WTC11 (cell line): ENCODE results near the gene P3H4. TPM values are rescaled to one million over a fixed set of nuclear protein-coding genes. Genes with fewer than 3 reads are reported as not detected.
A peak's percentile ranks its signal among the peaks of the same experiment; 100 is the strongest.

Experiments used
- ATAC-seq: fragments of 200-7000 bp; cut with Tn5 transposase; 2 replicates; pipeline ENCODE4 v1.10.0; 2021; ENCODE audit warnings: mild to moderate bottlenecking, moderate library complexity
- CTCF ChIA-PET: fragments of 300-600 bp; sonication (Branson Sonifier 250); formaldehyde crosslinking; loops from one replicate; lab custom pipeline; 2021; ENCODE audit warnings: antibody characterized with exemption; lab: Charles Lee
- POLR2A ChIA-PET: fragments of 350-600 bp; sonication (Branson Sonifier 250); formaldehyde crosslinking; loops from one replicate; lab custom pipeline; 2021; ENCODE audit warnings: antibody characterized with exemption; lab: Charles Lee
- DNase-seq: peaks from one replicate; pipeline ENCODE4 v3.0.0; 2021; ENCODE audit warnings: low spot score
- H3K27ac Mint-ChIP-seq: 2 replicates; pipeline ENCODE4 v1.8.0; 2021; ENCODE audit warnings: mixed read lengths
- H3K27me3 Mint-ChIP-seq: 2 replicates; pipeline ENCODE4 v1.8.0; 2021; ENCODE audit warnings: low read depth, mild to moderate bottlenecking, moderate library complexity, mixed read lengths
- H3K36me3 Mint-ChIP-seq: 2 replicates; pipeline ENCODE4 v1.8.0; 2021; ENCODE audit warnings: mixed read lengths
- H3K4me1 Mint-ChIP-seq: 2 replicates; pipeline ENCODE4 v1.8.0; 2022; ENCODE audit warnings: mixed read lengths
- H3K4me3 Mint-ChIP-seq: 2 replicates; pipeline ENCODE4 v1.8.0; 2021; ENCODE audit warnings: mild to moderate bottlenecking, moderate library complexity, mixed read lengths
- H3K9me3 Mint-ChIP-seq: 2 replicates; pipeline ENCODE4 v1.8.0; 2021; ENCODE audit warnings: mixed read lengths
- ATF1 ChIP-seq: sonication (generic); formaldehyde crosslinking; IDR thresholded peaks from 2 replicates; pipeline ENCODE4 v1.8.1; 2023; ENCODE audit warnings: mild to moderate bottlenecking, moderate library complexity, missing genetic modification reagents
- CREB1 ChIP-seq: sonication (generic); formaldehyde crosslinking; IDR thresholded peaks from 2 replicates; pipeline ENCODE4 v1.8.0; 2023; ENCODE audit warnings: mild to moderate bottlenecking, missing genetic modification reagents
- EMX1 ChIP-seq: fragments of 250-450 bp; sonication (Bioruptor Pico); IDR thresholded peaks from 2 replicates; pipeline ENCODE4 v1.8.0; 2021; ENCODE audit warnings: mild to moderate bottlenecking
- FOXK1 ChIP-seq: sonication (generic); formaldehyde crosslinking; IDR thresholded peaks from 2 replicates; pipeline ENCODE4 v1.8.0; 2022; ENCODE audit warnings: mild to moderate bottlenecking, moderate library complexity, missing genetic modification reagents
- FOXP1 ChIP-seq: sonication (generic); formaldehyde crosslinking; IDR thresholded peaks from 2 replicates; pipeline ENCODE4 v1.8.0; 2022; ENCODE audit warnings: missing genetic modification reagents, mild to moderate bottlenecking, moderate library complexity, borderline replicate concordance
- GABPB1 ChIP-seq: sonication (generic); formaldehyde crosslinking; IDR thresholded peaks from 2 replicates; pipeline ENCODE4 v1.8.1; 2023; ENCODE audit warnings: mild to moderate bottlenecking, missing genetic modification reagents
- GTF2I ChIP-seq: fragments of 250-450 bp; sonication (Bioruptor Pico); conservative IDR thresholded peaks from 2 replicates; pipeline ENCODE4 v1.4.0; 2021; ENCODE audit warnings: mild to moderate bottlenecking
- IRF2 ChIP-seq: sonication (generic); formaldehyde crosslinking; IDR thresholded peaks from 2 replicates; pipeline ENCODE4 v1.8.0; 2022; ENCODE audit warnings: low read depth, missing genetic modification reagents, borderline replicate concordance
- NFYB ChIP-seq: sonication (generic); formaldehyde crosslinking; conservative IDR thresholded peaks from 2 replicates; pipeline ENCODE4 v1.8.0; 2022; ENCODE audit warnings: low read depth, missing genetic modification reagents
- SMAD4 ChIP-seq: sonication (generic); formaldehyde crosslinking; IDR thresholded peaks from 2 replicates; pipeline ENCODE4 v1.8.0; 2022; ENCODE audit warnings: mild to moderate bottlenecking, missing genetic modification reagents
- SOX15 ChIP-seq: fragments of 250-450 bp; sonication (Bioruptor Pico); IDR thresholded peaks from 2 replicates; pipeline ENCODE4 v1.9.0; 2021; ENCODE audit warnings: mild to moderate bottlenecking
- SP1 ChIP-seq: sonication (generic); formaldehyde crosslinking; conservative IDR thresholded peaks from 2 replicates; pipeline ENCODE4 v1.8.1; 2022; ENCODE audit warnings: missing genetic modification reagents
- TEAD1 ChIP-seq: sonication (generic); formaldehyde crosslinking; IDR thresholded peaks from 2 replicates; pipeline ENCODE4 v1.8.0; 2022; ENCODE audit warnings: mild to moderate bottlenecking, missing genetic modification reagents
- TP53 ChIP-seq: sonication (generic); formaldehyde crosslinking; IDR thresholded peaks from 2 replicates; pipeline ENCODE4 v1.8.1; 2023; ENCODE audit warnings: mild to moderate bottlenecking, missing genetic modification reagents
- ZBTB21 ChIP-seq: sonication (generic); formaldehyde crosslinking; IDR thresholded peaks from 2 replicates; pipeline ENCODE4 v1.8.1; 2023; ENCODE audit warnings: mild to moderate bottlenecking, missing genetic modification reagents, borderline replicate concordance
- ZNF219 ChIP-seq: sonication (generic); formaldehyde crosslinking; IDR thresholded peaks from 2 replicates; pipeline ENCODE4 v1.8.0; 2023; ENCODE audit warnings: missing genetic modification reagents, mild to moderate bottlenecking, borderline replicate concordance
- ZNF423 ChIP-seq: fragments of 250-450 bp; sonication (Bioruptor Pico); IDR thresholded peaks from 2 replicates; pipeline ENCODE4 v2.1.2; 2022; ENCODE audit warnings: mild to moderate bottlenecking, moderate library complexity
- ZNF671 ChIP-seq: fragments of 250-450 bp; sonication (Bioruptor Pico); IDR thresholded peaks from 2 replicates; pipeline ENCODE4 v1.8.0; 2021; ENCODE audit warnings: mild to moderate bottlenecking
- total RNA-seq: library from RNA; stranded (reverse); gene quantifications from 3 replicates; pipeline ENCODE4 v1.2.3, GENCODE V29; 2021
- TF ChIP-seq, protein P1 (sequence below): sonication (generic); formaldehyde crosslinking; IDR thresholded peaks from 2 replicates; pipeline ENCODE4 v1.8.0; 2023; ENCODE audit warnings: mild to moderate bottlenecking, missing genetic modification reagents
- TF ChIP-seq, protein P2 (sequence below): sonication (generic); formaldehyde crosslinking; IDR thresholded peaks from 2 replicates; pipeline ENCODE4 v1.8.0; 2022; ENCODE audit warnings: mild to moderate bottlenecking, missing genetic modification reagents
- TF ChIP-seq, protein P3 (sequence below): sonication (generic); formaldehyde crosslinking; conservative IDR thresholded peaks from 2 replicates; pipeline ENCODE4 v1.8.1; 2022; ENCODE audit warnings: mild to moderate bottlenecking, missing genetic modification reagents
- TF ChIP-seq, protein P4 (sequence below): sonication (generic); formaldehyde crosslinking; IDR thresholded peaks from 2 replicates; pipeline ENCODE4 v1.8.0; 2023; ENCODE audit warnings: missing genetic modification reagents
- TF ChIP-seq, protein P5 (sequence below): sonication (generic); formaldehyde crosslinking; IDR thresholded peaks from 2 replicates; pipeline ENCODE4 v1.8.1; 2023; ENCODE audit warnings: mild to moderate bottlenecking, missing genetic modification reagents
- TF ChIP-seq, protein P6 (sequence below): sonication (generic); formaldehyde crosslinking; IDR thresholded peaks from 2 replicates; pipeline ENCODE4 v1.8.0; 2022; ENCODE audit warnings: mild to moderate bottlenecking, missing genetic modification reagents
- TF ChIP-seq, protein P7 (sequence below): fragments of 250-450 bp; sonication (Bioruptor Pico); IDR thresholded peaks from 2 replicates; pipeline ENCODE4 v1.9.0; 2021; ENCODE audit warnings: moderate library complexity, mild to moderate bottlenecking, inconsistent platforms, borderline replicate concordance
- TF ChIP-seq, protein P8 (sequence below): sonication (generic); formaldehyde crosslinking; IDR thresholded peaks from 2 replicates; pipeline ENCODE4 v1.8.1; 2022; ENCODE audit warnings: mild to moderate bottlenecking, missing genetic modification reagents, moderate library complexity, borderline replicate concordance
- TF ChIP-seq, protein P9 (sequence below): sonication (generic); formaldehyde crosslinking; IDR thresholded peaks from 2 replicates; pipeline ENCODE4 v1.8.0; 2022; ENCODE audit warnings: mild to moderate bottlenecking, missing genetic modification reagents

P3H4 gene
- total RNA-seq, 1 experiment from 2014 or later = 32.1 TPM

DNA sequence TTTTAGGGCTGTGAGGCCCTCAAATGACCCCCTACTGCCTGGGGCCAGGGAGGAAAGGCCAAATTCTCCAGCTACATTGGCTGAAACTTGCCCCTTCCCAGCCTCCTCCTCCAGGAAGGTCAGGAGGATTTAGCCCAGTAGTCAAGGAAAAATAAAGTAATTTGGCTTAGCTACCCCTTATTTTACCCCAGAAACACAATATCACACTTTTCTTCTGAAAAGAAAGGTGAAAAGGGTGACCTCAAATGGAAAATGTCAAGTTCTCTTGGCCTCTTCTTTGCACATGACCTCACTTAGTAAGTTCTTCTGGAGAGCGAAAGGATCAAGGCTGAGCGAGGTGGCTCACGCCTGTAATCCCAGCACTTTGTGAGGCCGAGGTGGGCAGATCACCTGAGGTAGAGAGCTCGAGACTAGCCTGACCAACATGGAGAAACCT lies 17.2 kb downstream of the P3H4 start:
- H3K9me3 Mint-ChIP-seq = no peaks in the 10 kb centered on the region
- no peak for DNase-seq
- CTCF ChIA-PET = interaction anchor here (0.7 to 10.1 kb wide), 9 partner anchors 8 to 99 kb away, joined by 3 to 252 read pairs (median 4); partner anchors contain the start of genes JUP and KLHL11

DNA sequence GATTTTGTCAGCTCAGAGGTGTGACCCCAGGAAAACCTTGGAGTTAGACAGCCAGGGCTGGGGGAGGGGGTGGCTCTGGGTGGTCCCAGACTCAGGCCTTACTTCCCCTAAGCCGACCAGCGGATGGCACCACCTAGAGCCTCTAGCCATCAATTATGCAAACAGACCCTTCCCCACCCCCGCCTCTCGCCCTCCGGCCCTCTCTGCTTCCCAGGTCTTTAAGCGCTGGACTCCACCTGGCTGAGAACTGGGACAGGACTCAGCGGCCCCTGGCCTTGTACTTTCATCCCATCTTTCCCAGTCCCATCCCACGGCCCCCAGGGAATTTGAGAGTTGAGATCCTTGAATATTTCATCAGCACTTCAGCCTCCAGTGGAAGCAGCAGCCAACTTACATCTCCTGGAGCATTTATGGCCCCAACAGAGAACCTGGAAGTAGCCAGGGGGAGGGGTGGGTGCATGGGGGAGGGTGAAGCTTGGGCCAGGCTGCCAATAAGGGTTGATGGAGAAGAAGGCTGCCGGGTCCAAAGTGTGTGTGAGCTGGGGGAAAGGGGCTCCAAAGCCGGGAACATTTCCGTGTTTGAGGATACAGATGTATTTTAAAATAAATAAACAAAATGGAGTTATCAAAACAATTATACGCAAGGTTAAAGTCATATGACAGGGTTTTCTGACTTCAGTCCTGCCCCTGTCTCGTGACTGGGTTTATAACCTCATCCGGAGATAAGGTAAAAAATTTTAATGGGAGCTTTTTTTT lies 17.8 kb downstream of the P3H4 start:
- CTCF ChIA-PET = interaction anchor here (0.7 to 10.1 kb wide), 8 partner anchors 8 to 98 kb away, joined by 3 to 252 read pairs (median 4); partner anchors contain the start of genes JUP and KLHL11
- peaks cover 35% of the 10 kb centered on the region for H3K4me1 Mint-ChIP-seq
- H3K27ac Mint-ChIP-seq = no peak overlapping the region
- TF ChIP-seq, protein P1, sequence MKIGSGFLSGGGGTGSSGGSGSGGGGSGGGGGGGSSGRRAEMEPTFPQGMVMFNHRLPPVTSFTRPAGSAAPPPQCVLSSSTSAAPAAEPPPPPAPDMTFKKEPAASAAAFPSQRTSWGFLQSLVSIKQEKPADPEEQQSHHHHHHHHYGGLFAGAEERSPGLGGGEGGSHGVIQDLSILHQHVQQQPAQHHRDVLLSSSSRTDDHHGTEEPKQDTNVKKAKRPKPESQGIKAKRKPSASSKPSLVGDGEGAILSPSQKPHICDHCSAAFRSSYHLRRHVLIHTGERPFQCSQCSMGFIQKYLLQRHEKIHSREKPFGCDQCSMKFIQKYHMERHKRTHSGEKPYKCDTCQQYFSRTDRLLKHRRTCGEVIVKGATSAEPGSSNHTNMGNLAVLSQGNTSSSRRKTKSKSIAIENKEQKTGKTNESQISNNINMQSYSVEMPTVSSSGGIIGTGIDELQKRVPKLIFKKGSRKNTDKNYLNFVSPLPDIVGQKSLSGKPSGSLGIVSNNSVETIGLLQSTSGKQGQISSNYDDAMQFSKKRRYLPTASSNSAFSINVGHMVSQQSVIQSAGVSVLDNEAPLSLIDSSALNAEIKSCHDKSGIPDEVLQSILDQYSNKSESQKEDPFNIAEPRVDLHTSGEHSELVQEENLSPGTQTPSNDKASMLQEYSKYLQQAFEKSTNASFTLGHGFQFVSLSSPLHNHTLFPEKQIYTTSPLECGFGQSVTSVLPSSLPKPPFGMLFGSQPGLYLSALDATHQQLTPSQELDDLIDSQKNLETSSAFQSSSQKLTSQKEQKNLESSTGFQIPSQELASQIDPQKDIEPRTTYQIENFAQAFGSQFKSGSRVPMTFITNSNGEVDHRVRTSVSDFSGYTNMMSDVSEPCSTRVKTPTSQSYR (CRISPR knock-in tag) = peak; percentile 89
- TF ChIP-seq GABPB1 (CRISPR knock-in tag) (peak; percentile 76), FOXK1 (CRISPR knock-in tag) (0 out of 2 replicates have a peak, but pooled peaks have one; percentile 23), SMAD4 (CRISPR knock-in tag) (0 out of 2 replicates have a peak, but pooled peaks have one; percentile 12), CREB1 (no peak), EMX1 (CRISPR knock-in tag) (no peak), ZBTB21 (CRISPR knock-in tag) (no peak), TEAD1 (no peak), SOX15 (CRISPR knock-in tag) (no peak)
- TF ChIP-seq, protein P2, sequence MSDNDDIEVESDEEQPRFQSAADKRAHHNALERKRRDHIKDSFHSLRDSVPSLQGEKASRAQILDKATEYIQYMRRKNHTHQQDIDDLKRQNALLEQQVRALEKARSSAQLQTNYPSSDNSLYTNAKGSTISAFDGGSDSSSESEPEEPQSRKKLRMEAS (CRISPR knock-in tag) = peak; percentile 28; the same call in 1 of the 2 replicates
- TF ChIP-seq, protein P3, sequence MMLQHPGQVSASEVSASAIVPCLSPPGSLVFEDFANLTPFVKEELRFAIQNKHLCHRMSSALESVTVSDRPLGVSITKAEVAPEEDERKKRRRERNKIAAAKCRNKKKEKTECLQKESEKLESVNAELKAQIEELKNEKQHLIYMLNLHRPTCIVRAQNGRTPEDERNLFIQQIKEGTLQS (CRISPR knock-in tag) = no peak
- TF ChIP-seq, protein P4, sequence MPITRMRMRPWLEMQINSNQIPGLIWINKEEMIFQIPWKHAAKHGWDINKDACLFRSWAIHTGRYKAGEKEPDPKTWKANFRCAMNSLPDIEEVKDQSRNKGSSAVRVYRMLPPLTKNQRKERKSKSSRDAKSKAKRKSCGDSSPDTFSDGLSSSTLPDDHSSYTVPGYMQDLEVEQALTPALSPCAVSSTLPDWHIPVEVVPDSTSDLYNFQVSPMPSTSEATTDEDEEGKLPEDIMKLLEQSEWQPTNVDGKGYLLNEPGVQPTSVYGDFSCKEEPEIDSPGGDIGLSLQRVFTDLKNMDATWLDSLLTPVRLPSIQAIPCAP (CRISPR knock-in tag) = no peak
- H3K27me3 Mint-ChIP-seq = peaks cover 46% of the 10 kb centered on the region
- H3K4me3 Mint-ChIP-seq = peak overlapping the region; percentile 60
- peak; percentile 85 for ATAC-seq
- DNase-seq = peak; percentile 83
- H3K36me3 Mint-ChIP-seq = no peaks in the 10 kb centered on the region
- no peaks in the 10 kb centered on the region for H3K9me3 Mint-ChIP-seq
- POLR2A ChIA-PET = interaction anchor here (0.5 to 9.9 kb wide), 6 partner anchors 9 to 629 kb away, joined by 3 to 142 read pairs (median 4); partner anchors contain the start of genes CAVIN1 and JUP

More for the DNA sequence above, 17.2 kb downstream of the P3H4 start:
- no peak for TF ChIP-seq ZNF219
- TF ChIP-seq ATF1 (CRISPR knock-in tag) = no peak
- TF ChIP-seq, protein P5, sequence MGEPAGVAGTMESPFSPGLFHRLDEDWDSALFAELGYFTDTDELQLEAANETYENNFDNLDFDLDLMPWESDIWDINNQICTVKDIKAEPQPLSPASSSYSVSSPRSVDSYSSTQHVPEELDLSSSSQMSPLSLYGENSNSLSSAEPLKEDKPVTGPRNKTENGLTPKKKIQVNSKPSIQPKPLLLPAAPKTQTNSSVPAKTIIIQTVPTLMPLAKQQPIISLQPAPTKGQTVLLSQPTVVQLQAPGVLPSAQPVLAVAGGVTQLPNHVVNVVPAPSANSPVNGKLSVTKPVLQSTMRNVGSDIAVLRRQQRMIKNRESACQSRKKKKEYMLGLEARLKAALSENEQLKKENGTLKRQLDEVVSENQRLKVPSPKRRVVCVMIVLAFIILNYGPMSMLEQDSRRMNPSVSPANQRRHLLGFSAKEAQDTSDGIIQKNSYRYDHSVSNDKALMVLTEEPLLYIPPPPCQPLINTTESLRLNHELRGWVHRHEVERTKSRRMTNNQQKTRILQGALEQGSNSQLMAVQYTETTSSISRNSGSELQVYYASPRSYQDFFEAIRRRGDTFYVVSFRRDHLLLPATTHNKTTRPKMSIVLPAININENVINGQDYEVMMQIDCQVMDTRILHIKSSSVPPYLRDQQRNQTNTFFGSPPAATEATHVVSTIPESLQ (CRISPR knock-in tag) = no peak
- TF ChIP-seq ZNF423 (CRISPR knock-in tag) = no peak
- no peak for TF ChIP-seq GTF2I (CRISPR knock-in tag)
- no peak for TF ChIP-seq IRF2
- no peak for TF ChIP-seq SP1
- no peak for TF ChIP-seq FOXP1 (CRISPR knock-in tag)
- no peak for TF ChIP-seq ZNF671 (CRISPR knock-in tag)
- TF ChIP-seq, protein P6, sequence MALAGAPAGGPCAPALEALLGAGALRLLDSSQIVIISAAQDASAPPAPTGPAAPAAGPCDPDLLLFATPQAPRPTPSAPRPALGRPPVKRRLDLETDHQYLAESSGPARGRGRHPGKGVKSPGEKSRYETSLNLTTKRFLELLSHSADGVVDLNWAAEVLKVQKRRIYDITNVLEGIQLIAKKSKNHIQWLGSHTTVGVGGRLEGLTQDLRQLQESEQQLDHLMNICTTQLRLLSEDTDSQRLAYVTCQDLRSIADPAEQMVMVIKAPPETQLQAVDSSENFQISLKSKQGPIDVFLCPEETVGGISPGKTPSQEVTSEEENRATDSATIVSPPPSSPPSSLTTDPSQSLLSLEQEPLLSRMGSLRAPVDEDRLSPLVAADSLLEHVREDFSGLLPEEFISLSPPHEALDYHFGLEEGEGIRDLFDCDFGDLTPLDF (CRISPR knock-in tag) = no peak
- no peak for TF ChIP-seq NFYB (CRISPR knock-in tag)
- TF ChIP-seq, protein P7, sequence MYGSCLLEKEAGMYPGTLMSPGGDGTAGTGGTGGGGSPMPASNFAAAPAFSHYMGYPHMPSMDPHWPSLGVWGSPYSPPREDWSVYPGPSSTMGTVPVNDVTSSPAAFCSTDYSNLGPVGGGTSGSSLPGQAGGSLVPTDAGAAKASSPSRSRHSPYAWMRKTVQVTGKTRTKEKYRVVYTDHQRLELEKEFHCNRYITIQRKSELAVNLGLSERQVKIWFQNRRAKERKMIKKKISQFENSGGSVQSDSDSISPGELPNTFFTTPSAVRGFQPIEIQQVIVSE (CRISPR knock-in tag) = no peak
- no peak for TF ChIP-seq TP53
- TF ChIP-seq, protein P8, sequence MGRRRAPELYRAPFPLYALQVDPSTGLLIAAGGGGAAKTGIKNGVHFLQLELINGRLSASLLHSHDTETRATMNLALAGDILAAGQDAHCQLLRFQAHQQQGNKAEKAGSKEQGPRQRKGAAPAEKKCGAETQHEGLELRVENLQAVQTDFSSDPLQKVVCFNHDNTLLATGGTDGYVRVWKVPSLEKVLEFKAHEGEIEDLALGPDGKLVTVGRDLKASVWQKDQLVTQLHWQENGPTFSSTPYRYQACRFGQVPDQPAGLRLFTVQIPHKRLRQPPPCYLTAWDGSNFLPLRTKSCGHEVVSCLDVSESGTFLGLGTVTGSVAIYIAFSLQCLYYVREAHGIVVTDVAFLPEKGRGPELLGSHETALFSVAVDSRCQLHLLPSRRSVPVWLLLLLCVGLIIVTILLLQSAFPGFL = no peak
- TF ChIP-seq, protein P9, sequence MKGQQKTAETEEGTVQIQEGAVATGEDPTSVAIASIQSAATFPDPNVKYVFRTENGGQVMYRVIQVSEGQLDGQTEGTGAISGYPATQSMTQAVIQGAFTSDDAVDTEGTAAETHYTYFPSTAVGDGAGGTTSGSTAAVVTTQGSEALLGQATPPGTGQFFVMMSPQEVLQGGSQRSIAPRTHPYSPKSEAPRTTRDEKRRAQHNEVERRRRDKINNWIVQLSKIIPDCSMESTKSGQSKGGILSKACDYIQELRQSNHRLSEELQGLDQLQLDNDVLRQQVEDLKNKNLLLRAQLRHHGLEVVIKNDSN (CRISPR knock-in tag) = no peak
- Mint-ChIP-seq H3K4me1 (peaks cover 38% of the 10 kb centered on the region), H3K4me3 (no peak overlapping the region), H3K27me3 (peaks cover 46% of the 10 kb centered on the region), H3K27ac (no peak overlapping the region), H3K36me3 (no peaks in the 10 kb centered on the region)
- no peak for ATAC-seq
- POLR2A ChIA-PET = interaction anchor here (0.5 to 9.9 kb wide), 5 partner anchors 9 to 629 kb away, joined by 3 to 142 read pairs (median 4); partner anchors contain the start of genes CAVIN1 and JUP
